ENCODE results near the gene CYP27B1.

DNA sequence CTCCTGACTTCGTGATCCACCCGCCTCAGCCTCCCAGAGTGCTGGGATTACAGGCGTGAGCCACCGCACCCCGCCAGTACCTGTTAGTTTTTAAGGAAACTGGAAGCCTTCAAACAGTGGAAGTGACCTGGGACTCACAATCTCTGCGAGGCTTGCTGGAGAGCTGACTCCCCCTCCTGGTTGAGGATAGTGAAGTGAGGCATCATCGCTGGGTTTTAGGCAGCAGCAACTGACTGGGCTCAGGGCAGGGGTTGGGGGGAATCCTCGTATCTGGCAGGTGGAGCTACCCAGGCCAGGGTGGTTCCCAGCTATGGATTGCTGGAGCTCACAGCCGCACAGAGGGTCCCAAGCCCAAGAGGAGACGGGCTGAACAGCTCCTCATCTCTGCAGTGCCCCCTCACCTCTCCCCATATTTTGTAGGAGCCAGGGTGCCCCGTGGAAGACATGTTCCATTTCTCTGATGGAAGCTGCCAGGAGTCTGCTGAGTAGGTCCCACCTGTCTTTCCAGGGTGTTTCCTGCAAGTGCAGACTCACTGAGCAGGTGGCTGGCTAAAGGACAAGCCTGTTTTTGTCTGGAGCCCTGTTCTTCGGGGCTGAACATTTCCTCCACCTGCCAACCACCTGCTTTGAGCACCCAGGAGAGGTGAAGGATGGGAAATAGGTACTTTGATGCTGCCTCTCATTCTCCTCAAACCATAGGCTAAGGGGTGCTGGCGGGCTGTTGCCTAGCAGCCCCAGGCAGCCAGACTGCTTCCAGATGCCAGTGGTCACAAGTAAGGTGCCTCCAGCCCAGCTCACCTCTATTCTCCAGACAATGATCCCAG is 48.5 kb upstream of the CYP27B1 start:
- no peak for TF ChIP-seq POLR2AphosphoS5 (IDR thresholded peaks at IDR 0.05)
- TF ChIP-seq, protein P1, sequence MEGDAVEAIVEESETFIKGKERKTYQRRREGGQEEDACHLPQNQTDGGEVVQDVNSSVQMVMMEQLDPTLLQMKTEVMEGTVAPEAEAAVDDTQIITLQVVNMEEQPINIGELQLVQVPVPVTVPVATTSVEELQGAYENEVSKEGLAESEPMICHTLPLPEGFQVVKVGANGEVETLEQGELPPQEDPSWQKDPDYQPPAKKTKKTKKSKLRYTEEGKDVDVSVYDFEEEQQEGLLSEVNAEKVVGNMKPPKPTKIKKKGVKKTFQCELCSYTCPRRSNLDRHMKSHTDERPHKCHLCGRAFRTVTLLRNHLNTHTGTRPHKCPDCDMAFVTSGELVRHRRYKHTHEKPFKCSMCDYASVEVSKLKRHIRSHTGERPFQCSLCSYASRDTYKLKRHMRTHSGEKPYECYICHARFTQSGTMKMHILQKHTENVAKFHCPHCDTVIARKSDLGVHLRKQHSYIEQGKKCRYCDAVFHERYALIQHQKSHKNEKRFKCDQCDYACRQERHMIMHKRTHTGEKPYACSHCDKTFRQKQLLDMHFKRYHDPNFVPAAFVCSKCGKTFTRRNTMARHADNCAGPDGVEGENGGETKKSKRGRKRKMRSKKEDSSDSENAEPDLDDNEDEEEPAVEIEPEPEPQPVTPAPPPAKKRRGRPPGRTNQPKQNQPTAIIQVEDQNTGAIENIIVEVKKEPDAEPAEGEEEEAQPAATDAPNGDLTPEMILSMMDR (IDR thresholded peaks at IDR 0.05): no peak
